EL (cell line): ENCODE measurements around the gene CCNYL1.
A peak's percentile ranks its signal among the peaks of the same experiment; 100 is the strongest.
"Not testable (repeated sequence)": the region's sequence is repeated elsewhere in the genome, so short reads cannot be mapped to it uniquely, and the experiment has no call there.

Experiments used
- DNase-seq: peaks from one replicate; pipeline ENCODE4 v3.0.0-alpha.2; 2016

CCNYL1 gene

GRCh38 chr2:207710814-207711740 is at the start of gene CCNYL1:
TSS of gene CCNYL1 (plus strand) at chr2:207711640. CDS start at chr2:207711897, 257 bp downstream.
- peak; percentile 99 for DNase-seq

DNA sequence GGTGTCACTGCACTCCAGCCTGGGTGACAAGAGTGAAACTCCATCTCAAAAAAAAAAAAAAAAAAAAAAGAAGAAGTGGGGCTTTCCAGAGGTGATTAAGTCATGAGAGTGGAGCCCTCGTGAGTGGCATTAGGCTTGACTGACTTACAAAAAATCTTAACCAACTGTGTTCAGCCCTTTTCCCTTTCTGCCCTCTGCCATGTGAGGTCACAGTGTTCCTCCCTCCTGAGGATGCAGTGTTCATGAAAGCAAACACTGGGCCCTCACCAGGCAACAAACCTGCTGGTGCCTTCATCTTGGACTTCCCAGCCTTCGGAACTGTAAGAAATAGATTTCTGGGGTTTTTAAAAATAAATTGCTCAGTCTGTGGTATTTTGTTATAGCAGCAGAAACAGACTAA is 49.2 kb upstream of the CCNYL1 start:
- DNase-seq = no peak

GRCh38 chr2:207663870-207664545 is 47.4 kb upstream of the CCNYL1 start:
- no peak for DNase-seq

GRCh38 chr2:207670887-207671286 is 40.6 kb upstream of the CCNYL1 start:
- DNase-seq = no peak

DNA sequence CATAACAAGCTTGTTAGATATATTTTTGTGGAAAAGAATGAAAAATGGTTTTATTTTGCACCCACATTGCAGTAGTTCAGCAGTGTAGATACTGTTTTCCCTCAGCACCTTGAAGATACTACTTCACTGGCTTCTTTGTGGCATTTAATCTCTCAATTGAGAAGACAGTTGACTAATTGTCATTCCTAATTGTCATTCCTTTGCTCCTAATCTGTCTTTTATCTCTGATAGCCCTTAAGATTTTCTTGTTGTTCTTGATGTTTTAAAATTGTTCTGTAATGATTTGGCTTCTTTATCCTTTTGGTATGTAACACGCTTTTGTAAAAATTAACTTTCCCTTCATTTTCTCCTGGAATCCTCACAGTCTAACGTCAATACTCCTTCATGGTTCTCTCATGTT is 38.0 kb upstream of the CCNYL1 start:
- no peak for DNase-seq

GRCh38 chr2:207674266-207674774 is 37.1 kb upstream of the CCNYL1 start:
- DNase-seq = no peak

DNA sequence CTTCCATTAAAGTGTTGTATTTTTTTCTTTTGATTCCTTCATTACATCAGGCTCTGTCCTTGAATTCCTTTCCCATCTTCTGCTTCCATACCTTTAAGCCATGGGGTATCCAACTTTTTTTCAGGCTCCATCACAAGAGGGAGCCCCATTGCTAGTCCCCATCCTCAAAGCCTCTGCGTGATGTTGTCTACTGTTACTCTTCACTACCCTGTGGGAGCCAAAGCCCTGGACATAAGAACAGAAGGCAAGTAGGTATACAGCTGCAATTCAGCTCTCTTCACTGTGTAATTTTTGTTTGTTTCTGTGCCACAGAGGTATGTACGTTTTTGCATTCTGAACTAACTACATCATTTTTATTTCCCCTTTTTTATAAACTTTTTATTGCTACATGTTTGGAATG is 36.6 kb upstream of the CCNYL1 start:
- DNase-seq = no peak

GRCh38 chr2:207676827-207677354 is 34.5 kb upstream of the CCNYL1 start:
- peak; percentile 86 for DNase-seq

GRCh38 chr2:207681431-207681830 is 30.0 kb upstream of the CCNYL1 start:
- no peak for DNase-seq

- DNase-seq = peak; percentile 16
These were observed 28.9 kb upstream of the CCNYL1 start for GRCh38 chr2:207682557-207682956.

DNA sequence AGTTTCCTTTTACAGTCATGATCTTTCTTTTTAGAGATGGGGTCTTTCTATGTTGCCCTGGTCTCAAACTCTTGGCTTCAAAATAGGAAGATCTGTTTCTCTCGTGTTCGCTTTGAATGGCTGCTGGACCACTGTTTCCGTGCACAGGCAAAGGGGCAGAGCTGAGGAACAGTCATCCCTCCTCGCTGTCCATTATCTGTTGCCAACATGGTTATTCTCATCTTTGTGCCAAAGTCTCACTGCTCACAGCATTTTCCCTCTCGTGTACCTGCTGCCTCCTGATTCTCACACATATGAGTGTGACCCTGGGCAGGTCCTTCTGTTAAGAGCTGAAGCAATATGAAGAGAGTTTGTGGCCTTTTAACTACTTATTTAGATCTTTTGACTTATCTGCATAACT is 28.0 kb upstream of the CCNYL1 start:
- DNase-seq = no peak

- DNase-seq = peak; percentile 92
These were observed 27.4 kb upstream of the CCNYL1 start for GRCh38 chr2:207683879-207684627.

DNA sequence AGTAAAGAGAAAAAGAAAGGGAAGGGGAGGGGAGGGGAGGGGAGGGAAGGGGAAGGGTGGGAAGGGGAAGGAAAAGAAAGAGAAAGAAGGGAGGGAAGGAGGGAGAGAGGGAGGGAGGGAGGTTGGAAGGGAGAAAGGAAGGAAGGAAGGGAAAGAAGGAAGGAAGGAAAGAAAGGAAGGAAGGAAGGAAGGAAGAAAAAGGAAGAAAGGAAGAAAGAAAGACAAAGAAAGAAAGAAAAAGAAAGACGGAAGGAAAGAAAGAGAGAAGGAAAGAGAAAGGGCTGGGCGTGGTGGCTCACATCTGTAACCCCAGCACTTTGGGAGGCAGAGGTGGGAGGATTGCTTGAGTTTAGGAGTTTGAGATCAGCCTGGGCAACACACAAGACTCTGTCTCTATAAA is 24.6 kb upstream of the CCNYL1 start:
- no peak for DNase-seq

DNA sequence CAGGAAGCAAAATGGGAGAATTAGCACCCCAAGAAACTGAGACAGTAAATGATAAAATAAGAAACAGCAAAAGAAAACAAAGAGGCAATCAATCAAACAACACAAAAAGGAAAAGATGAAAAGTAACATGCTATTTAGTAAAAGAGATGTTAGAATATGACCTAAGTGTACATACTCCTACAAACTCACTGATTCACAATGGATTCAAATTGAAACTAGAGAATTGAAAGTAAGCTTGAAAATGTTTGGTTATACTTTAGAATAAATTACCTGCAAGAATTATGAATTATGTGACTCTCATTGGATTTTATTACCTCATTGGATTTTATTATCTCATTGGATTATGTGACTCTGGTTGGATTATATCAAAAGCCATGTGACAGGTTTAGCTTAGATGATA is 22.8 kb upstream of the CCNYL1 start:
- no peak for DNase-seq

DNA sequence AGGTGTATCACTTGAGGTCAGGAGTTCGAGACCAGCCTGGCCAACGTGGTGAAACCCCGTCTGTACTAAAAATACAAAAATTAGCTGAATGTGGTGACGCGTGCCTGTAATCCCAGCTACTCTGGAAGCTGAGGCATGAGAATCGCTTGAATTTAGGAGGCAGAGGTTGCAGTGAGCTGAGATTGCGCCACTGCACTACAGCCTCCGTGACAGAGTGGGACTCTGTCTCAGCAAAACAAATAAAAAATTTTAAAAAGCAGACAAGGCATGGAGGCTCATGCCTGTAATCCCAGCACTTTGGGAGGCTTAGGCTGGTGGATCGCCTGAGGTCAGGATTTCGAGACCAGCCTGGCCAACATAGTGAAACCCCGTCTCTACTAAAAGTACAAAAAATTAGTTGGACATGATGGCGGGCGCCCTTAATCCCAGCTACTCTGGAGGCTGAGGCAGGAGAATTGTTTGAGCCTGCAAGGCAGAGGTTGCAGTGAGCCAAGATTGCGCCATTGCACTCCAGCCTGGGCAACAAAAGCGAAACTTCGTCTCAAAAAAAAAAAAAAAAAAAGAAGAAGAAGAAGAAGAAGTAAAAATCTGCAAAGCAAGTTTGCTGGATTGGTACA is 20.5 kb upstream of the CCNYL1 start:
- DNase-seq = not testable (repeated sequence)

- DNase-seq = peak; percentile 32
These were observed 19.0 kb upstream of the CCNYL1 start for GRCh38 chr2:207692206-207693065.

DNA sequence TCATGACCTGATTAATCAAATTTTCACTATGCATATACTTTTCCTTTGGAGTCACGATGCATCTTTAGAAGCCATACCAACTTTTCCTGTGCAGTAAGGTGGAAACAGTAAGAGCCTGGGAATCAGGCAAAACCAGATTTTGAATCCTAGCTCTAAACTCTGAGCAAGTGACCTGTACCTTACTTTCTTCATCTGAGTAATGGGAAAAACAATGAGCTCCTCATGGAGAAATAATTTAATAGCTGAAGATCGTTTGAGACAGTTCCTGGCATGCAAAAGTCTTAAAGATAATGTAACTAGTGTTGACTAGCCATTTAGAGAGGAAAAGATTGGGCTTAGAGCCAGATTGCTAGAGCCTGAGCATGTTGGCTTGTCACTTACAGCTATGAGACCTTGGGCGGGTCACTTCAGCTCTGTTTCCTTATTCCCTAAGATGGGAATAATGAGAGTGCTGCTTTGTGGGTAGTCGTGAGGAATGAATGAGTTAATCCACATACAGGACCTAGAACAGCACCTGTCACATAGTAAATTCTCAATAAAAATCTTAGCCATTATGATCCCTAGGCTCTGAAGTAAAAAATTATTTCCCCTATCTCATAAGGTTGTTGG is 17.7 kb upstream of the CCNYL1 start:
- DNase-seq = no peak

- peak; percentile 47 for DNase-seq
These were observed 16.6 kb upstream of the CCNYL1 start for GRCh38 chr2:207694811-207695281.

- no peak for DNase-seq
These were observed 16.1 kb upstream of the CCNYL1 start for GRCh38 chr2:207695293-207695692.

- DNase-seq = not testable (repeated sequence)
These were observed 14.5 kb upstream of the CCNYL1 start for GRCh38 chr2:207696911-207697310.

GRCh38 chr2:207697411-207697810 is 14.0 kb upstream of the CCNYL1 start:
- DNase-seq = no peak
